ENCODE data around the gene LINC00237. TPM values are rescaled to one million over a fixed set of nuclear protein-coding genes. Genes with fewer than 3 reads are reported as not detected.

LINC00237 gene
- total RNA-seq, 1 experiment from 2014 or later, result 1.5 TPM

GRCh38 chr20:21100578-21101452 is 5.3 kb downstream of the LINC00237 start:
- ChIA-PET POLR2A (interaction anchor here (0.6 to 2.9 kb wide), 3 partner anchors 25 to 125 kb away, joined by 4 to 16 read pairs (median 4); partner anchors contain the start of gene KIZ), CTCF (interaction anchor here (0.6 to 3.0 kb wide), 7 partner anchors 19 to 263 kb away, joined by 4 to 18 read pairs (median 6); partner anchors contain the start of gene KIZ)
- no peaks in the 10 kb centered on the region for H3K9me3 Mint-ChIP-seq (ENCODE audit: unreplicated experiment)
- TSS peak; percentile 61 for BruUV-seq (replicated peaks)
- intact Hi-C loops (cut with micrococcal nuclease; ENCODE audit: unreplicated experiment), result loop anchor here (2.0 kb wide), 1 partner anchor 74 kb away; no protein-coding TSS in a partner anchor
- H3K27ac Mint-ChIP-seq (ENCODE audit: unreplicated experiment), result peak overlapping the region; percentile 100
- H3K27me3 Mint-ChIP-seq (ENCODE audit: insufficient read depth, unreplicated experiment), result peaks cover 4% of the 10 kb centered on the region
- H3K36me3 Mint-ChIP-seq (ENCODE audit: insufficient read depth, unreplicated experiment), result peaks cover 13% of the 10 kb centered on the region
- no peaks in the 10 kb centered on the region for H3K27me3 ChIP-seq (replicated peaks; ENCODE audit: control insufficient read depth, insufficient read depth, low read length)
- DNase-seq, result peak in 1 of 2 experiments; percentile 65
- TF ChIP-seq, protein P1, sequence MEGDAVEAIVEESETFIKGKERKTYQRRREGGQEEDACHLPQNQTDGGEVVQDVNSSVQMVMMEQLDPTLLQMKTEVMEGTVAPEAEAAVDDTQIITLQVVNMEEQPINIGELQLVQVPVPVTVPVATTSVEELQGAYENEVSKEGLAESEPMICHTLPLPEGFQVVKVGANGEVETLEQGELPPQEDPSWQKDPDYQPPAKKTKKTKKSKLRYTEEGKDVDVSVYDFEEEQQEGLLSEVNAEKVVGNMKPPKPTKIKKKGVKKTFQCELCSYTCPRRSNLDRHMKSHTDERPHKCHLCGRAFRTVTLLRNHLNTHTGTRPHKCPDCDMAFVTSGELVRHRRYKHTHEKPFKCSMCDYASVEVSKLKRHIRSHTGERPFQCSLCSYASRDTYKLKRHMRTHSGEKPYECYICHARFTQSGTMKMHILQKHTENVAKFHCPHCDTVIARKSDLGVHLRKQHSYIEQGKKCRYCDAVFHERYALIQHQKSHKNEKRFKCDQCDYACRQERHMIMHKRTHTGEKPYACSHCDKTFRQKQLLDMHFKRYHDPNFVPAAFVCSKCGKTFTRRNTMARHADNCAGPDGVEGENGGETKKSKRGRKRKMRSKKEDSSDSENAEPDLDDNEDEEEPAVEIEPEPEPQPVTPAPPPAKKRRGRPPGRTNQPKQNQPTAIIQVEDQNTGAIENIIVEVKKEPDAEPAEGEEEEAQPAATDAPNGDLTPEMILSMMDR (IDR thresholded peaks at IDR 0.05; ENCODE audit: insufficient read depth in 1 of 2, low read depth in 1 of 2, low read length in 1 of 2, severe bottlenecking in 1 of 2, unreplicated experiment in 1 of 2), result no peak
- H3K4me1 ChIP-seq, result no peaks in the 10 kb centered on the region; the same call in 1 of the 2 replicates
- H3K4me3 ChIP-seq (ENCODE audit: low read depth, low read length), result peak overlapping the region; percentile 56
- H3K36me3 ChIP-seq (ENCODE audit: control insufficient read depth, insufficient read depth, low read length), result no peaks in the 10 kb centered on the region
- no peaks in the 10 kb centered on the region for H3K9me3 ChIP-seq
- H3K4me1 Mint-ChIP-seq (ENCODE audit: low read depth, unreplicated experiment), result peaks cover 6% of the 10 kb centered on the region
- H3K4me3 Mint-ChIP-seq (ENCODE audit: unreplicated experiment), result peak overlapping the region; percentile 97

DNA sequence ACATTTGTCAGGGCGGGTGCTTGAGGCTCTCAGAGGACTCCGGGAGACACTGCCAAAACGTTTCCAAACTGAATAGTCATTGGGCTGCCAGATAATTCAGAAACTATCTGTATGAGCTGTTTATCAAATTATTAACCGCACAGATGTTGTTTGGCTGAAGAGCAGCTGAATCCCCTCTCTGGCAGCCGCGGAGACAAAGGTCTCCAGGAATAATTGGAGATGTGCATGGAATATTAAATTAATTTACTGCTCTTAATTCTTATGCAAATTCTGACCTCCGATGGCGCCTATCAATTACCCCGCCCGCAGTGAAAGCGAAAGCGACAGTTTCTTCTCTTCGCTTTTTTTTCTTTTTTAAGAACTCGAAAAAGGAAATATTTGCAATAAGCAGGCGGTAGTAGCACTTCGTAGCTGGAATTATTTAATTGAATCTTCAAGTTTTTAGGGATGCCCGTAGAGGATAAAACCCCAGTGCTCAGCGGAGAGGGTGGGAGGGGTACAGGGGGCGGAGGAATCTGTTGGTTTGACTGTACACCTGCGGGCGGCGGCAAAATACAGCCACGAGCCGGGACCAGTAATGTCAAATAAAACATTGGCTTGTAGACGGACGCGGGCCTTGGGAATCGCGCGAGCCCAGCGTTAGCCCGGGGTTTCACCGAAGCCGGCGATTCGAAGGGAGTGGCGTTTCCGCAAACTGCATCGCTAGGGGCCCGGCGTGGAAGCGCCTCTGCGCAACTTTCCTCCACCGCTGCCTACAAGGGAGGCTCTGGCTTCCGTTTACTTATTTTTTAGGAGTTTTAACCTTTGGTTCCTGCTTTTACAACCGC is 6.2 kb downstream of the LINC00237 start:
- peaks cover 6% of the 10 kb centered on the region for H3K4me1 Mint-ChIP-seq (ENCODE audit: low read depth, unreplicated experiment)
- ChIA-PET CTCF (interaction anchor here (2.0 to 3.0 kb wide), 2 partner anchors 26 to 83 kb away, joined by 5 to 18 read pairs; partner anchors contain the start of gene KIZ), POLR2A (interaction anchor here (2.9 kb wide), 1 partner anchor 26 kb away, joined by 16 read pairs; the partner anchor contains the start of gene KIZ)
- H3K36me3 ChIP-seq (ENCODE audit: control insufficient read depth, insufficient read depth, low read length), result no peaks in the 10 kb centered on the region
- H3K4me1 ChIP-seq, result no peaks in the 10 kb centered on the region; the same call in 1 of the 2 replicates
- no peaks in the 10 kb centered on the region for H3K9me3 Mint-ChIP-seq (ENCODE audit: unreplicated experiment)
- peaks cover 13% of the 10 kb centered on the region for H3K36me3 Mint-ChIP-seq (ENCODE audit: insufficient read depth, unreplicated experiment)
- H3K4me3 ChIP-seq (ENCODE audit: low read depth, low read length), result peak overlapping the region; percentile 56
- intact Hi-C loops (cut with micrococcal nuclease; ENCODE audit: unreplicated experiment), result loop anchor here (2.0 kb wide), 1 partner anchor 73 kb away; no protein-coding TSS in a partner anchor
- peak; percentile 78 to 83 for DNase-seq
- H3K27me3 Mint-ChIP-seq (ENCODE audit: insufficient read depth, unreplicated experiment), result peaks cover 4% of the 10 kb centered on the region
- no peaks in the 10 kb centered on the region for H3K9me3 ChIP-seq
- H3K4me3 Mint-ChIP-seq (ENCODE audit: unreplicated experiment), result peak overlapping the region; percentile 97
- H3K27ac Mint-ChIP-seq (ENCODE audit: unreplicated experiment), result peak overlapping the region; percentile 100
- no TSS peak for BruUV-seq (replicated peaks)
- TF ChIP-seq, protein P1 (IDR thresholded peaks at IDR 0.05; ENCODE audit: insufficient read depth in 1 of 2, low read depth in 1 of 2, low read length in 1 of 2, severe bottlenecking in 1 of 2, unreplicated experiment in 1 of 2), result no peak
- H3K27me3 ChIP-seq (replicated peaks; ENCODE audit: control insufficient read depth, insufficient read depth, low read length), result no peaks in the 10 kb centered on the region

Data from Caco-2 (cell line).